ENCODE data around the gene ING5. TPM values are rescaled to one million over a fixed set of nuclear protein-coding genes. Genes with fewer than 3 reads are reported as not detected.

ING5 gene
- total and polyA plus RNA-seq, 2 donors = 29.8 to 47.3 TPM

DNA sequence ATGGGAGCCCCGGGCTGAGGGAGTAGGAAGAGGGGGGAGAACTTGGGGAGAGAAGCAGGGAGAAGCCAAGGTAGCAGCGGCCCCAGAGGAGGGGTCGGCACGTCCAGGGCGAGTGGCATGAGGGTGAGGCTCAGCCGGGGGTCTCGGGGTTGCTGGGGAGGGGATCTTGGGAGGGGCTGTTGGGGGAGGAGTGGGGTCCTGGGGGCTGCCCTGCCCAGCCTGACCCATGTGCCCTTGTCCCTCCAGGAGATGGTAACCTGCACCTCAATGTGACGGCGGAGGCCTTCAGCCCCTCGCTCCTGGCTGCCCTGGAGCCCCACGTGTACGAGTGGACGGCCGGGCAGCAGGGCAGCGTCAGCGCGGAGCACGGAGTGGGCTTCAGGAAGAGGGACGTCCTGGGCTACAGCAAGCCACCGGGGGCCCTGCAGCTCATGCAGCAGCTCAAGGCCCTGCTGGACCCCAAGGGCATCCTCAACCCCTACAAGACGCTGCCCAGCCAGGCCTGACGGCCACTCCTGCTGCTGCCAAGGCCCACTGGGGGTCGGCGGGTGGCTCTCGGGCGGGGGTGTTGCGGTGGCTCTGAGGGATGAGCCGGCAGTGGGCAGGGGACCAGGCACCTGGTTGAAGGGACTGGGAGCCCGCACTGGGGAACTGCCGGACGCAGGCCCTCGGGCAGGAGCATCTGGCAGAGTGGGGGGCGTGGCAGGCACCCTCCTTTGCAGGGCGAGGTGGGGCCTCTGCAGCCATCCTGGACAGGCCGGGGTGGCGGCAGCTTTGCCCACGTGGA lies 65.8 kb downstream of the ING5 start:
- Histone ChIP-seq H3K27me3 (ENCODE audit: control insufficient read depth in 2 of 2, insufficient read depth in 1 of 2, low read length in 1 of 2) (no peaks in the 10 kb centered on the region), H3K27ac (ENCODE audit: low read depth in 1 of 2, low read length in 1 of 2) (no peak overlapping the region), H3K9me3 (ENCODE audit: control insufficient read depth in 2 of 2, insufficient read depth in 1 of 2, low read length in 1 of 2) (no peaks in the 10 kb centered on the region), H3K4me1 (ENCODE audit: control insufficient read depth in 2 of 2, insufficient read depth in 2 of 2, low read length in 2 of 2) (peaks cover 0 to 16% of the 10 kb centered on the region in 2 donors), H3K4me3 (ENCODE audit: low read length in 2 of 2) (no peak overlapping the region), H3K36me3 (ENCODE audit: control insufficient read depth in 2 of 2, insufficient read depth in 2 of 2, low read length in 1 of 2) (peaks cover 0 to 8% of the 10 kb centered on the region in 2 donors)
- no peak for DNase-seq (ENCODE audit: low read depth in 6 of 9, low spot score in 9 of 9)
- 96% methylated on average over 37 of the region's 37 CpGs for WGBS

DNA sequence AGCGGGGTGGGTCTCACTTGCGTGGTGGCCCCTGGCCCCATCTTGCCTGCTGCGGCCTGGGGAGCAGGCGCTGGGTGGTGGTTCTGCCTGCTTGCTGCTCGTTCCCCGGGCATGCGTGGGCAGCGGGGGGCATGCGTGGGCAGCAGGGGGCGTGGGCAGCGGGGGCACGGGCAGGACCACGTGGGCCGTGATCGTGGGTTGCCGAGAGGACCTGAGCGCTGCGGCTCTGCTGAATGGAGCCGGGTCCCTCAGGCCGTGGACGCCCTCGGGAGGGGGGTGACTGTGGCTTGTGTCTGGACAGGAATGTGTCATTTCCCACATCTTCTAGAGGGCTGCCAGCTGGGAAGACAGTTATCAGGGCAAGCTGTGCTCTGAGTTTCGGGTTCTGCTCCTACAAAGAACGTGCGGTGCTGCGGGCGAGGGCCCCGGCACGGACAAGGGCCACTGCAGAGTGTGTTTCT lies 66.4 kb downstream of the ING5 start:
- H3K27ac ChIP-seq (ENCODE audit: low read depth in 1 of 2, low read length in 1 of 2) = no peak overlapping the region
- peaks cover 0 to 8% of the 10 kb centered on the region in 2 donors for H3K36me3 ChIP-seq (ENCODE audit: control insufficient read depth in 2 of 2, insufficient read depth in 2 of 2, low read length in 1 of 2)
- no peak for DNase-seq (ENCODE audit: low read depth in 6 of 9, low spot score in 9 of 9)
- 96% methylated on average over 29 of the region's 29 CpGs for WGBS
- no peak overlapping the region for H3K4me3 ChIP-seq (ENCODE audit: low read length in 2 of 2)
- no peaks in the 10 kb centered on the region for H3K27me3 ChIP-seq (ENCODE audit: control insufficient read depth in 2 of 2, insufficient read depth in 1 of 2, low read length in 1 of 2)
- H3K4me1 ChIP-seq (ENCODE audit: control insufficient read depth in 2 of 2, insufficient read depth in 2 of 2, low read length in 2 of 2) = peaks cover 0 to 21% of the 10 kb centered on the region in 2 donors
- no peaks in the 10 kb centered on the region for H3K9me3 ChIP-seq (ENCODE audit: control insufficient read depth in 2 of 2, insufficient read depth in 1 of 2, low read length in 1 of 2)

DNA sequence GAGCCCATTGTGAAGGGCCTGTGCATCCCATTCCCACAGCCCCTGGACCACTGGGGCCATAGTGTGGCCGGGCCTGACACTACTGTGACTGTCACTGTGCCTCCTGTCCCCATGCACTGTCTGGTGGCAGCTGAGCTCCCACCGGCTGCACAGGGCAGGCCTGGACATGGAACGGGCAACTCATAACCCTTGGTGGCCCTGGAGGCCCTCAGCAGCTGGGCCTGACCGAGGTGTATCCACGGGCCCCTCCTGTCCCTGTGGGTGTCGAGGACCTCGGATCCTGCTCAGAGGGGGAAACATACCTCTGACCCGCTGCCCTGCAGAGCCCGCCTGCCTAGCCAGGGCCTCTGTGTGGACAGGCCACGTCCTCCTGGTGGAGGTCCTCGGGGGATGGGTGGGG lies 67.0 kb downstream of the ING5 start:
- DNase-seq (ENCODE audit: low read depth in 6 of 9, low spot score in 9 of 9) = no peak
- no peaks in the 10 kb centered on the region for H3K9me3 ChIP-seq (ENCODE audit: control insufficient read depth in 2 of 2, insufficient read depth in 1 of 2, low read length in 1 of 2)
- H3K27me3 ChIP-seq (ENCODE audit: control insufficient read depth in 2 of 2, insufficient read depth in 1 of 2, low read length in 1 of 2) = no peaks in the 10 kb centered on the region
- H3K4me3 ChIP-seq (ENCODE audit: low read length in 2 of 2) = no peak overlapping the region
- WGBS = 96% methylated on average over 11 of the region's 11 CpGs
- no peak overlapping the region for H3K27ac ChIP-seq (ENCODE audit: low read depth in 1 of 2, low read length in 1 of 2)
- H3K36me3 ChIP-seq (ENCODE audit: control insufficient read depth in 2 of 2, insufficient read depth in 2 of 2, low read length in 1 of 2) = peaks cover 0 to 5% of the 10 kb centered on the region in 2 donors
- peaks cover 0 to 25% of the 10 kb centered on the region in 2 donors for H3K4me1 ChIP-seq (ENCODE audit: control insufficient read depth in 2 of 2, insufficient read depth in 2 of 2, low read length in 2 of 2)

DNA sequence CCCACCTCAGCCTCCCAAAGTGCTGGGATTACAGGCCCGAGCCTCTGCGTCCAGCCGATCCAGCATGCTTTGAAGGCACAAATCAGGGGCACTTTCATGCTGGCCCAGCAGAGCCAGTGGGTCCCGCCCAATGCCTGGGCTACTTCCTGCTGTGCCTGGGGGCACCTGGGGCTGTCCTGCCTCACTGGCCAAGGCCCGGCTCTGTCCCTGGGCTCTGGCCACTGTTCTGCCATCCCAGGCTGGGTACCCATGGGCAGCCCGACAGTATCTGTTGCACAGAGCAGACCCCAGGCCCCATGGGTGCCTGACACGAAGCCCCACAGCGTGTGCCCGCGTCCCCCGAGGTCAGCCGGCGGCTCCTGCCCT lies 68.0 kb downstream of the ING5 start:
- DNase-seq (ENCODE audit: low read depth in 6 of 9, low spot score in 9 of 9) = no peak
- no peaks in the 10 kb centered on the region for H3K9me3 ChIP-seq (ENCODE audit: control insufficient read depth in 2 of 2, insufficient read depth in 1 of 2, low read length in 1 of 2)
- peaks cover 0 to 25% of the 10 kb centered on the region in 2 donors for H3K4me1 ChIP-seq (ENCODE audit: control insufficient read depth in 2 of 2, insufficient read depth in 2 of 2, low read length in 2 of 2)
- 95% methylated on average over 13 of the region's 13 CpGs for WGBS
- H3K27ac ChIP-seq (ENCODE audit: low read depth in 1 of 2, low read length in 1 of 2) = no peak overlapping the region
- H3K36me3 ChIP-seq (ENCODE audit: control insufficient read depth in 2 of 2, insufficient read depth in 2 of 2, low read length in 1 of 2) = peaks cover 0 to 5% of the 10 kb centered on the region in 2 donors
- H3K27me3 ChIP-seq (ENCODE audit: control insufficient read depth in 2 of 2, insufficient read depth in 1 of 2, low read length in 1 of 2) = no peaks in the 10 kb centered on the region
- no peak overlapping the region for H3K4me3 ChIP-seq (ENCODE audit: low read length in 2 of 2)

DNA sequence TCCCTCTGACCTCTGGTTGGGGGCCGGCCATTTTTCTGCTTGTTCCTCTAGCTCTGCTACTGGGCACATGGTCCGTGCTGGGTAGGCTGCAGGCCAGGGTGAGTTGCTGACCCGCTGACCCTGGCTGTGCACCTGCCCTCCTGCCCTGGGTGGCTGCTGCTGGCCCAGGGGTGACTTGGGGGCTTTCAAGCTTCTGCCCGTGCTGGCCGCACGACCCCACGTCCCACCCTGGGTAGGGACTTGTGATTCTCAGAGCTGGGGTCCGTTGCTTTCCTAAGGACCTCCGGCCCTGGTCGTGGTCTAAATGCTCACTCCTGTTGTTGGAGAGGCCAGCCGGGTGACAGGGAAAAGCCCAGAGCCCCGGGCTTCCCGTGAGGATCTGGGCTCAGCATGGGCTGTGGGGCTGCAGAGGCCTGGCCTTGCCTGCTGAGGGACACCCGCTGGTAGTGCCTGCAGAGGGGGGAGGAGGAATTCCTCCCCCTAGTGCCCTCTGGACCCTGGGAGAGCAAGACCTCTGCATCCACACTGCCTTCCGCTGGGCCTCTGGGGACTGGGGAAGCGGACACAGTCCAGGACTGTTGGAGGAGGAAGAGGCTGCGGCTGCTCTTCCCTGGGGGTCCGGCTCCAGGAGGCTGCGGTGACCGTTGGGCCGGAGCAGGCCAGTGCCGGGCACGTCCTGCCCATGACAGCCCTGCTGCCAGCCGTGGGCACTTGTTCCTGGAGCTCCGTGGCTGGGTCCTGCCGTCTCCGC lies 68.5 kb downstream of the ING5 start:
- Histone ChIP-seq H3K9me3 (ENCODE audit: control insufficient read depth in 2 of 2, insufficient read depth in 1 of 2, low read length in 1 of 2) (no peaks in the 10 kb centered on the region), H3K27ac (ENCODE audit: low read depth in 1 of 2, low read length in 1 of 2) (no peak overlapping the region), H3K4me3 (ENCODE audit: low read length in 2 of 2) (no peak overlapping the region), H3K4me1 (ENCODE audit: control insufficient read depth in 2 of 2, insufficient read depth in 2 of 2, low read length in 2 of 2) (peaks cover 0 to 25% of the 10 kb centered on the region in 2 donors), H3K36me3 (ENCODE audit: control insufficient read depth in 2 of 2, insufficient read depth in 2 of 2, low read length in 1 of 2) (peaks cover 0 to 5% of the 10 kb centered on the region in 2 donors), H3K27me3 (ENCODE audit: control insufficient read depth in 2 of 2, insufficient read depth in 1 of 2, low read length in 1 of 2) (no peaks in the 10 kb centered on the region)
- no peak for DNase-seq (ENCODE audit: low read depth in 6 of 9, low spot score in 9 of 9)
- WGBS = 91% methylated on average over 27 of the region's 27 CpGs

DNA sequence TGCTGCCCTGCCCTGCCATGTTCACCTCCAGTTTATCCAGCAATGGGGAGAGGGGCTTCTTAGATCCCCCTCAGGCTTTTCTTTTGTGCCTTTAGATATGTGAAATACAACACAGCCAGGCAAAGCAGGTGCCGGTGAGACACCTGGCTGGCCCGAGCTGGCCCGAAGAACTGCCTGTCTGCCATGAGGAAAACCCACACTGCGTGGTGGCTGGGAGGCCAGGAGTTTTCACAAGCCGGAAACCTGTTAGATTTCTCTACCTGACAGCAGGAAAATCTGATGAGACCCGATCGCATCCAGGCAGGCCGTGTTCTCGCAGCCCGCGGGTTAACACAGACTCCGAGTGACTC lies 69.1 kb downstream of the ING5 start:
- DNase-seq (ENCODE audit: low read depth in 6 of 9, low spot score in 9 of 9) = no peak
- H3K36me3 ChIP-seq (ENCODE audit: control insufficient read depth in 2 of 2, insufficient read depth in 2 of 2, low read length in 1 of 2) = peaks cover 0 to 5% of the 10 kb centered on the region in 2 donors

DNA sequence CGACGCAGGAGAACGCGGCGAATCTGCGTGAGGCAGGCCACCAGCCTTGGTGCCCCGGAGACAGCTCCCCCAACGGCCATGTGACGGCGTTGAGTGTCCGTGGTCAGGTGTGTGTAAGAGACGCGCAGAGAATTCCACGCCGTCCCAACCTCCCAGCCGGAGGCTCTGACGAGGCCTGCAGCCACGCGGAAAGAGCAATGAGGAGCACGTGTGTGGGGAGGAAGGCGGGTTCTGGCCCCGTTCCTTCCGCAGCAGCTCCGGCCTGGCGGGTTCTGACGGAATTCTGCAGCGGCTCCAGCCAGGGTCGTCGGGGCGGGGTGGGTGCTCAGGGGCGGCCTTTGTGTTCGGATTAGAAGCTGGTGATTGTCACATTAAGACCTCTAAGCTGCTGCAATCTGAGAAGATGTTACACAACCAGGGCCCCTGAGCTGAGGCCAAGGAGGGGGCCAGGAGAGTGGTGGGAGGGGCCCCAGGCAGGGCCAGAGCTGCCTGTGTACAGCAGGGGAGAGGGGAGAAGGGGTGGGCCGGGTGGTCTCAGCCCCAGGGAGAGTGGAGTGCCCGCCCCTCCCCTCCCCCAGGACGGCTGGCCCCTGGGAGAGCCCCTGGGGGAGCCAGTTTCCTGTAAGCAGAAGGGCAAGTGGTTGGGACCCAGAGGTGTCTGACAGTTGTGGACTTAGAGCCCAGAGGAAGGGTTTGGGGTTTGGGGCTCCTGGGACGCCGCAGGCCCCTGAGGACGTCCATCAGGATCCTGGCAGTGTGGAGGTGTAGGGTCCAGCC lies 69.6 kb downstream of the ING5 start:
- H3K27me3 ChIP-seq (ENCODE audit: control insufficient read depth in 2 of 2, insufficient read depth in 1 of 2, low read length in 1 of 2) = no peaks in the 10 kb centered on the region
- WGBS = 90% methylated on average over 38 of the region's 38 CpGs
- no peak for DNase-seq (ENCODE audit: low read depth in 6 of 9, low spot score in 9 of 9)

More for the DNA sequence above, 69.1 kb downstream of the ING5 start:
- Histone ChIP-seq H3K4me1 (ENCODE audit: control insufficient read depth in 2 of 2, insufficient read depth in 2 of 2, low read length in 2 of 2) (peaks cover 0 to 25% of the 10 kb centered on the region in 2 donors), H3K27me3 (ENCODE audit: control insufficient read depth in 2 of 2, insufficient read depth in 1 of 2, low read length in 1 of 2) (no peaks in the 10 kb centered on the region), H3K27ac (ENCODE audit: low read depth in 1 of 2, low read length in 1 of 2) (no peak overlapping the region), H3K4me3 (ENCODE audit: low read length in 2 of 2) (no peak overlapping the region), H3K9me3 (ENCODE audit: control insufficient read depth in 2 of 2, insufficient read depth in 1 of 2, low read length in 1 of 2) (no peaks in the 10 kb centered on the region)
- 95% methylated on average over 12 of the region's 12 CpGs for WGBS

DNA sequence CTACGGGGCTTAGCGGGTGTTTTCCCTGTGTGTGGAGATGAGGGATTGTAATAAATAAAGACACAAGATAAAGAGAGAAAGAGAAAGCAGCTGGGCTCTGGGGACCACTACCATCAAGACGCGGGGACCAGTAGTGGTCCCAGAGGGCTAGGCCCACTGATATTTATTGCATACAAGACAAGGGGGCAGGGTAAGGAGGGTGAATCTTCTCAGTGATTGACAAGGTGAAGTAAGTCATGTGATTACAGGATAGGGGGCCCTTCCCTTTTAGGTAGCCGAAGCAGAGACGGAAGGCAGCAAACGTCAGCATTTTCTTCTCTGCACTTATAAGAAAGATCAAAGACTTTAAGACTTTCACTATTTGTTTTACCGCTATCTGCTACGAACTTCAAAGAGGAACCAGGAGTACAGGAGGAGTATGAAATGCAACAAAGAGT lies 70.2 kb downstream of the ING5 start:
- Histone ChIP-seq H3K36me3 (ENCODE audit: control insufficient read depth in 2 of 2, insufficient read depth in 2 of 2, low read length in 1 of 2) (peaks cover 0 to 5% of the 10 kb centered on the region in 2 donors), H3K4me3 (ENCODE audit: low read length in 2 of 2) (no peak overlapping the region), H3K4me1 (ENCODE audit: control insufficient read depth in 2 of 2, insufficient read depth in 2 of 2, low read length in 2 of 2) (peaks cover 0 to 25% of the 10 kb centered on the region in 2 donors), H3K27ac (ENCODE audit: low read depth in 1 of 2, low read length in 1 of 2) (peak overlapping the region in 1 of 2 donors; percentile 26), H3K9me3 (ENCODE audit: control insufficient read depth in 2 of 2, insufficient read depth in 1 of 2, low read length in 1 of 2) (no peaks in the 10 kb centered on the region), H3K27me3 (ENCODE audit: control insufficient read depth in 2 of 2, insufficient read depth in 1 of 2, low read length in 1 of 2) (no peaks in the 10 kb centered on the region)
- peak in 8 of 9 donors; percentile 7 to 72 (median 38) for DNase-seq (ENCODE audit: low read depth in 6 of 9, low spot score in 9 of 9)
- WGBS = 33% methylated on average over 9 of the region's 9 CpGs

More for the DNA sequence above, 69.6 kb downstream of the ING5 start:
- Histone ChIP-seq H3K4me3 (ENCODE audit: low read length in 2 of 2) (no peak overlapping the region), H3K36me3 (ENCODE audit: control insufficient read depth in 2 of 2, insufficient read depth in 2 of 2, low read length in 1 of 2) (peaks cover 0 to 5% of the 10 kb centered on the region in 2 donors), H3K27ac (ENCODE audit: low read depth in 1 of 2, low read length in 1 of 2) (peak overlapping the region in 1 of 2 donors; percentile 26), H3K4me1 (ENCODE audit: control insufficient read depth in 2 of 2, insufficient read depth in 2 of 2, low read length in 2 of 2) (peaks cover 0 to 25% of the 10 kb centered on the region in 2 donors), H3K9me3 (ENCODE audit: control insufficient read depth in 2 of 2, insufficient read depth in 1 of 2, low read length in 1 of 2) (no peaks in the 10 kb centered on the region)
